Measurements from ENCODE around the gene NBPF26.
"Not testable (repeated sequence)": the region's sequence is repeated elsewhere in the genome, so short reads cannot be mapped to it uniquely, and the experiment has no call there.

Gene NBPF26

GRCh38 chr1:120859615-120860234, 136.0 kb downstream of the NBPF26 start:
- DNase-seq: not testable (repeated sequence)

- not testable (repeated sequence) for DNase-seq
Measured at GRCh38 chr1:120878206-120878605, 154.5 kb downstream of the NBPF26 start.

- not testable (repeated sequence) for DNase-seq
Measured at GRCh38 chr1:120880056-120880455, 156.3 kb downstream of the NBPF26 start.

- not testable (repeated sequence) for DNase-seq
Measured at GRCh38 chr1:120881934-120882333, 158.2 kb downstream of the NBPF26 start.
